Central memory CD4-positive, alpha-beta T cell (primary cell): ENCODE results near the gene TMEM150A.
"Not testable (repeated sequence)": the region's sequence is repeated elsewhere in the genome, so short reads cannot be mapped to it uniquely, and the experiment has no call there.

Experiments
- DNase-seq: peaks from one replicate; pipeline ENCODE4 v3.0.0; 2022

The TMEM150A gene

DNA sequence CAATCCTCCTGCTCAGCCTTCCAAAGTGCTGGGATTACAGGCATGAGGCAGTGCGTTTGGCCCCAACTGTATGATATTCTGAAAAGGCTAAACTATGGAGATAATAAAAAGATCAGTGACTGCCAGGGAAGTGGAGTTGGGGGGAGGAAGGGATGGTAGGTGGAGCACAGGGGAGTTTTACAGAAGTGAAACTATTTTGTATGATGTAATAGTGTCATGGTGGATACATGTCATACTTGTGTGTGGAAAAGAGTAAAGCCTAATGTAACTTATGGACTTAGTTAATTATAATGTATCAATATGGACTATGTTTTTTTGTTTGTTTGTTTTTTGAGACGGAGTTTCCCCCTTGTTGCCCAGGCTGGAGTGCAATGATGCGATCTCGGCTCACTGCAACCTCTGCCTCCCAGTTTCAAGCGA, 38.3 kb downstream of the TMEM150A start:
- no peak for DNase-seq

GRCh38 chr2:85561280-85562212, 41.0 kb downstream of the TMEM150A start, which contains the start of gene GGCX:
GGCX (minus strand) TSS chr2:85561493; CDS start chr2:85561428, 65 bp downstream.
- peak; percentile 86 for DNase-seq

DNA sequence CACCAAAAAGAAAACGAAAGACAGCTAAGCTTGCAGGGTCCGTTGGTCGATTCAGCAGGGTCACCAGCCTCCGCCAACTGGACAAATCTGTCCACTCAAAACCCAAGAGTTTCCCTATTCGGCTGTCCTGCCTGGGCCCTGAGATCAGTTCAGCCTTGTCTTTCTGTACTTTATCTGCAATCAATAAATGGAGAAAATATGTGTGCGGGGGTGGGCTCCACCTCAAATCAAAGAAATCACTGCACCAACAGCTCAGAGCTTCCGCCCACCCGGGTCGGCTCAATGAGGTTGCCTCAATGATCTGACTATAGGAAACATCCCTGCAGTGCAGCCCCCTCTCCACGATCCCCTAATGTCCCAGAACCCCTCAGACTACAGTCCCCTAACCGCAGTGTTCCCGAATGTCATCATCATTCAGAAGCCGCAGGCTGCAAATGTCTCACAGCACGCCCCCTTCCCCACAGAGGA, 41.7 kb downstream of the TMEM150A start:
- DNase-seq = no peak

GRCh38 chr2:85560403-85560726, 42.1 kb downstream of the TMEM150A start:
- DNase-seq = not testable (repeated sequence)

GRCh38 chr2:85558160-85558559, 44.3 kb downstream of the TMEM150A start:
- no peak for DNase-seq

- no peak for DNase-seq
Observed at GRCh38 chr2:85557130-85557529, 45.4 kb downstream of the TMEM150A start.

- DNase-seq = no peak
Observed at GRCh38 chr2:85554980-85555612, 47.4 kb downstream of the TMEM150A start.

GRCh38 chr2:85553184-85553583, 49.3 kb downstream of the TMEM150A start:
- no peak for DNase-seq

DNA sequence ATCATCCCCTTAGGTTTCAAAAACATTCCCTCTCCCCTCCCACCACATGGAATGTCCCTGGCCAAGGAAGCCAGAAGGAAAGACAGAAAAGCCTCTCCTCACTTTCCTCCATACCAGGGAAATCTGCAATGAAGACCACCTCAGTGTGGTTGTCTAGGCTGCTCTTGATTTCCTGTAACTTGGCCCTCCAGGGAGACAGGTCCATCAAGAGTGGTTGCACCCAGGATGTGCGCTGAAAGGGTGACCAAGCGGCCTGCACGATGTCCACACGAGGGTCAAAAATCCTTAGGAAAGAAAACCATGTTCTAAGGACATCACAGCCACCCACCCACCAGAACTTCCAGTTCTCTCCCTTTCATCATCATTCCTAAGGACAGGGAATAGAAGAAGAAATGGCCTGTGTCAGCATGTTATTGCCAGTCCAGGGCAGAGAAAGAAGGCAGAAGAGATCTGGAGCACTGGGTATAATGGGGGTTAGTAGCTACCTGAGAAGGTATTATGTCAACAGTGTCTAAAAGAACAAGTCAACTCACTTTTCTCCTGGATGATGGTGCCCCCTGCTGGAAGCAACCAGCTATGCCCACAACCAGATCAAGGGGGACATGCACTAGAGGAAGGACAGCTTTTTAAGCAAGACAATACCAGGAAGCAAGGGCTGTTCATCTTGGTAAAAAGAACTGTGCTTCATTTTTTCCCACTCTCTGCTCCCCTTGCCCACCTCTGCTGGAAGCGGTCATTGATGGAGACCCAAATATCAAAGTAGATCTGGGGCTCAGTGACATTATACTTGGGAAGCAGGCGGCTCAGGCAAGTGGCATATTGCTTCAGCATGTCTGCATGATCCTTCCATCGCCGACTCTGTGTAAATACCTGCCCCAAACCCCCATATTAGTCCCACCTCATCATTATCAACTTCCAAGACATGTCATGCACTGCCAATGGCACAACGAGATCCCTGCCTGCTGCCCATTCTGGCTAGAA, 50.5 kb downstream of the TMEM150A start:
- peak; percentile 84 for DNase-seq

- DNase-seq = no peak
Observed at GRCh38 chr2:85550486-85550885, 52.0 kb downstream of the TMEM150A start.

- no peak for DNase-seq
Observed at GRCh38 chr2:85549826-85550225, 52.7 kb downstream of the TMEM150A start.

DNA sequence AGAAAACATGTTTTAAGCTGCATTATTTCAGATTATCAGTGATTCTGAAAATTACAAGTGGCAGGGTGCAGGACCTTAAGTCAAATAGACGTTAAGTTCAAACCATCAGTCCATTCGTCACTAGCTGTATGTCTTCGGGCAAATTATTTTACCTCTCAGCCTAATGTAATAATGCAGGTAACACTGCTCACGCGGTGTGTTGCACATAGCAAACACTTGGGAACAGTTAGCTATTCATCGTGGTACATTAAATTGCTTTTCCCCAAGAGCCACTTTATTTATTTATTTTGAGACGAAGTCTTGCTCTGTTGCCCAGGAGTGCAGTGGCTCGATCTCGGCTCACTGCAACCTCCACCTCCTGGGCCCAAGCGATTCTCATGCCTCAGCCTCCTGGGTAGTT, 53.4 kb downstream of the TMEM150A start:
- DNase-seq = no peak

DNA sequence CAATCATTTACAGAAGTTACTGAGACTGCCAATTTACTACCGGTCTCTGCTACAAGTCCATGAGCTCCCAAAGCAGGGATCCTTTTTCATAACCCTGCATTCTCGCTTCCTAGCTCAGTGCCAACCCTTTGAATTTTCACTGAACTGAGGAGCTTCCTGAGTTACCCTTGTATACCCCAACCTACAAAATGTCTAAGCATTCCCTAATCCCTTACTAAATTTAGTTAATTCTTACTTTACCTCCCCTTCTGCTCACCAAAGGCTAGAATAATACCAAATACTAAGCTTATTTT, 53.9 kb downstream of the TMEM150A start:
- DNase-seq = no peak
